Measurements from ENCODE around the gene FGFBP3.

FGFBP3 gene, protein sequence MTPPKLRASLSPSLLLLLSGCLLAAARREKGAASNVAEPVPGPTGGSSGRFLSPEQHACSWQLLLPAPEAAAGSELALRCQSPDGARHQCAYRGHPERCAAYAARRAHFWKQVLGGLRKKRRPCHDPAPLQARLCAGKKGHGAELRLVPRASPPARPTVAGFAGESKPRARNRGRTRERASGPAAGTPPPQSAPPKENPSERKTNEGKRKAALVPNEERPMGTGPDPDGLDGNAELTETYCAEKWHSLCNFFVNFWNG

DNA sequence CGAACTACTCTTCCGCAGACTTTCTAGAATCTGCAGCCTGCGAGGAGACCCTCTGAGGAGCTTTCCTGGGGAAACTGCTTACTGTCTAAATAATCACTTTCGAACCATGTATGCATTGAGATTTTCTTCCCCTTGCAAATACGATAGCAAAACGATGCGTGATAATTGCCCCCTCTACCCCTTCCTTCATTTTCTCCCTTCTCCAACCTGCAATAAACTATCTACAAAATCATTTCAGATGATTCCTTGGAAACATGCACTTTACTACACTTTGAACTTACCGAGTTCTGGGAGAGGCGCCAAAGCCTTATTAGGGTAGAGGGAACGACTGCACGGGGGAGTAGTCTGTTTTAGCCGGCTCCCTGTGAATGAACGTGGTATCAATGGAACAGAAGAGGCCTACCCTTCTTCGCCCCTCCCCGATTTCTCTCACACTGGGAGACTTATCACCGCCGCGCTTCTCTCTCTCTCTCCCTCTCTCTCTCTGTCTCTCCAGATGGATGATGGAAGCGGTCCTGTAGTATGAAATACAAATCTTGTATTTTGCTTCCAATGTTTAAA, at the start of gene FGFBP3:
Gene FGFBP3 (minus strand): TSS at position 370 of the 561 bp plus-strand sequence. CDS start 517 bp downstream, outside the sequence.
- peak; percentile 72 for DNase-seq

DNA sequence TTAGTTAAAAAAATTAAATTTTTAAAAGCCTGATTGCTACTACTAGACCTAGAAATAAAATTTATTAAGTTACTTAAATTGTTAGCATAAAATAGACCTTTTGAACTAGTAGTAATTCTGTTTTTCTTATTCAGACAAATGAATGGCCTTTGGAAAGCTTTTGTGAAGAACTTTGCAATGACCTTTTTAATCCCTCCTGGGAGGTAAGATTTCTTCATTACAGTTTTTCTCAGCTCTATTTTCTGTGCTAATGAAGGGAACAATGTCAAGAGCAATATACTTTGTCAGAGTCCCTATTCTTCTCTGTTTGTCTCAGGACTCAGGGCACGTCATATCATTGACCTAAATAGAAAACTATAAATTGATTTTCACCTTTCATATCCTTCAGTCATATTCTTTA, 47.8 kb upstream of the FGFBP3 start:
- DNase-seq: no peak

DNA sequence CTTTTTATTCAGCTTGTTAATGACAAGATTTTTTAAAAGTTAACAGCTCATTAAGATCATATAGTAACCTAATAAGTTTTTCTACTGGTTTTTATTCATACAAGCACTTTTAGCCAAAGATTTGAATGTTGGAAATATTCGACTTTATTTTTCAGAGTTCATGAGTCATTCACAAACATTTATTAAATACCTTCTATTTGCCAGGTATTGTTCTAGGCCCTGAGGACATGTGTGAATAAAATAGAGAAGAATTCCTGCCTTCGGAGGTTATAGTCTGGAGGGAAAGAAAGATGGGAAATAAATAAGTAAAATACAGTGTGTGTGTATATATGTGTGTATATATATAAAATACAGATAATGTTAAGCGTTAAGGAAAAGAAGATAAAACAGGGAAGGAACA, 45.8 kb upstream of the FGFBP3 start:
- DNase-seq: no peak

DNA sequence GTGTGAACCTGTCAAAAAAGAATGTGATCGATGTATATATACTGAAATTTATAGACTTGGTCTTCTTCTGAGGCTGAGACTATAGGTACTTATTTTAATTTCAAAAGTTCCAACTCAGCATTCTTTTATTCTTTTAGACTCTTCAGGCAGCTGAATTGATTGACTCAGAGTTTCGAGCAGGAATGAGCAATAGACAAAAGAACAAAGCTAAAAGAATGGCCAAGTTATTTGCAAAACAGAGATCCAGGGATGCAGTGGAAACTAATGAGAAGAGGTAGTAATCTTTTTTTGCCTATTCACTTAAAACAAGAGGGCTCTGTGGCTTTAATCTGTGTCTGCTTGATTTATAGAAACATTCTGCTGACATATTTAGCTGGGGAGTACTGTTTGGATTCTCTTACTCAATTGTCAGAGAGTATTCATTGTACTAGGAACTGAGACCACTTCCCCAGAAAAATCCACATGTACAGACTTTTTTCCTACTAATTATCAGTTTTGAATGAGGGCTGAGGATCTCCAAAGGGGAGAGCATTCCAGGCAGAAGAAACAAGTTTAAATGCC, 44.4 kb upstream of the FGFBP3 start:
- DNase-seq: no peak

DNA sequence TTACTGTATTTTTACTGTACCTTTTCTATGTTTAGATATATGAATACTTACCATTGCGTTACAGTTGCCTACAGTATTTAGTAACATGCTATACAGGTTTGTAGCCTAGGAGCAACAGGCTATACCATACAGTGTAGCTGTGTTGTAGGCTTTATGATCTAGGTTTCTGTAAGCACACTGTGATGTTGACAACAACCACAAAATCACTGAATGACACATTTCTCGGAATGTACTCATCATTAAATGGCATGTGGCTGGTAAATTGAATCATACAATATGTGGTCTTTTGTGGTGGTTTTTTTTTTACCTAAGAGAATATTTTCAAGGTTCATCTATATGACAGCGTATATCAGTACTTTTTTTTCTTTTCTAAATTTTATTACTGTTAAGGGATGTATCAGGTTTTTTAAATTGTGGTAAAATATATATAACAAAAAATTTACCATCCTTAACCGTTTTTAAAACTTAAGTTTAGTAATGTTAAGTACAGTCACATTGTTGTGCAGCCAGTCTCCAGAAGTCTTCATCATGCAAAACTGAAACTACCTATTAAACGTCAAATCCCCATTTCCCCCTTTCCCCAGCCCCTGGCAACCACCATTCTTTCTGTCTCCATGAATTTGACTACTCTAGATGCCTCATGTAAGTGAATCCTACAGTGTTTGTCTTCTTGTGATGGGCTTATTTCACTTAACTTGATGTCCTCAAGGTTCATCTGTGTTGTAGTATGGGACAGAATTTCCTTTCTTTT, 35.8 kb upstream of the FGFBP3 start:
- DNase-seq: no peak

DNA sequence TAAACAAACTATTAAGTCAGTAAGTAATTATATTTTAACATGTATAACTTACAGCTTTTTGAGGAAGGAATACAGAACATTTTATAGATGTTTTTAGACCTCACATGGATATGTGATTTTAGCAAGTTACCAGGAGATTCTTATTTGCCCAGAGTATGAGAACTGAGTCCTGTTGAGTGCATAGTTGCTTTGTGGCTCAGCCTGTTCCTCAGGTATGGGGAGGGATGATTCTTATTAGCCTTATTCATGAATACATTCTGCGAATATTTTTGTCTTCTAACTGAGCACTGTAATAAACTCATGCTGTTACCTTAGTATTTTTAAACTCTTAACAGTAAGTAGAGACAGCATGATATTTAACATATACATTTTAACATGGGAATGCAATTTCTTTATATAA, 32.1 kb upstream of the FGFBP3 start:
- no peak for DNase-seq

DNA sequence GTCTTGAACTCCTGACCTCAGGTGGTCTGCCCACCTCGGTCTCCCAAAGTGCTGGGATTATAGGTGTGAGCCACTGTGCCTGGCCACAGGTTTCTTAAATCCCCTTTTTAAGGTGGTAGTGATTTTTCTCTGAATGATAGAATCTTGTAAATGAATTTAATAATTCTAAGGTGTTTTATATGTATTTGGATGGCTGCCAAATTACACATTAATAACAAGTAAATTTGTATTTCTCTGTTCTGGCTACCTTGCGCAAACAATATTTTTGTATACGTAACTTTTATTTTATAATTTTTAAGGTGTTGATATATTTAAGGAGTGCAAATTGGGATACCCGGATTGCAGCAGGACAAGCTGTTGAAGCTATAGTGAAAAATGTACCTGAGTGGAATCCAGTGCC, 30.4 kb upstream of the FGFBP3 start:
- DNase-seq: no peak

DNA sequence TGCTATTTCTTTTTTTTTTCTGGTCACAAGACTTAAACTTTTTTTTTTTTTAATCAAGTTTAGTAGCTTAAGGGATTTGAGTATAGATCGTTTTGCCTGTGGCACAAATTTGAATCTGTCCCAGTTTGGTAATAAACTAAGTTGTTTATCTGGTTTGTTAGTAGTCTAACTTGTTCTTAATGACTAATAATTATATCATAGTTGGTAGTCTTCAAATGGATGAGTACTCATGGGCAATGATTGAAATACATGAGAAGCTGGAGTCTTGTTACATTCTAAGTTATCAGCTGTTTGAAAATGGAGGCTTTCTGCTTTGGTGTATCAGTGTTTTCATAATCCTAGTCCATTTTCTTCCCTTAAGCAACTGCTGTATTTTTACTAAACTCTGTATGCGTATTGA, 26.6 kb upstream of the FGFBP3 start:
- no peak for DNase-seq

DNA sequence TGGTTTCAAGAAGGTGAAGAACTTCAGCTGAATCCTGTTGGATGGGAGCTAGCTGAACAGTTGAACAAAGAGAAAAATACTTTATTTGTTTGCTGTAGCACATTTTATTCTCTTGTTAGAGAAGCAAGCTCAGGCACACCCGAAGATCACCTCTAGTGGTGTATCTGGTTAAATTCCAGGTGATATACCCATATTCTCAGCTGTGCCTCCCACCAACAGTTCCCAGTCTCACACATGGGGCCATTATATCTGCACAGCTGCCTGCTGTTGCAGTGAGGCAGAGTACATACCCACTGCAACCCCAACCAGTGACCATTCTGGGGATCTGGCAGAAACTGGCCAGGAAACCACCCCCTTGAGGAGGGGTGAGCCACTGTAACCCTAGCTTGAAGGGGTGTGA, 23.5 kb upstream of the FGFBP3 start:
- no peak for DNase-seq

DNA sequence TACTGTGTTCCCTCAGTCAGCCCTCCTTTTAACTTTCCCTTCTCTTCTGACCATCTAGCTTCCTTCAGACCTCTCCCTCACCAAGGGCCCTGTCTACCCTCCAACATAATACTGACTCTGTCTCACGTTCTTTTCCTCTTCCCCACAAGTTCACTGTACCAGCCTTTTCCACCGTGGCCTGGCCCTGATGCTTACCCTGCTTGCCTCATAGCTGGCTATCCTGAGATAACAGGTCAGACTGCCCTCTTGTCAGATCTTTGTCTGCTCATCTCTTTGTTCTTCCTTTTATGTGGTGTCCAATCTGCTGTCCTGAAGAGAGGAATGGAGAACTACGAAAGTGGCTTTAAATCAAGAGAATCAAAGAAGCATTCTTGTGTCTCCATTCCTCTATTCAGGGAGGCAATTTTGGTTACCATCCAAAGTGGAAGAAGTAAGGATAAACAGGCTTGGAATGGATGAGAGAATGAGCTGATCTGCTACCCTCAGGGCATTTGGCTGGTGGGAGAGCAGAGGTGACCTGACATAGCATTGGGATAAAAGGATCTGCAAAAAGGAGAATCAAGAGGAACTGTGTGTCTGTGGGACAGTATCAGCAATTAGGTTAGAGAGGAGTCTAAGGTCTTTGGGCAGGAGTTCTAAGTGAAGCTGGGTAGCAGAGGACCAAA, 22.4 kb upstream of the FGFBP3 start:
- no peak for DNase-seq

DNA sequence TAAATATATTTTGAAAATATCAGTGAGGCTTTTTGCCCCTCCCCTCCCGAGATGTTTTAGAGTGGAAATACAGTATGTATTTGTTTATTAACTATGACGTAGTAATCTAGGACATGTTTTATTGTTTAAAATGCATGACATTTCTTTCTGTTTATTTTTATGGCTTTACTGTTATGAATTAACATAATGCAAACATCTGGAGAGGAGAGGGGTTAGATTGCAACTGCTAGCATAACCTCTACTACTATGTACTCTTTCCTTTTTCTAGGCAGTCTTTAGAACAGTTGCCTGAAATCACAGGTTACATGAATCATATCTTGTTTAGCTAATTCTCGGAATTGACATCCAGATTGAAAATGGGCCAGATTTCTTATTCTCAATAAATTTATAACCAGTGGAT, 21.7 kb upstream of the FGFBP3 start:
- no peak for DNase-seq

DNA sequence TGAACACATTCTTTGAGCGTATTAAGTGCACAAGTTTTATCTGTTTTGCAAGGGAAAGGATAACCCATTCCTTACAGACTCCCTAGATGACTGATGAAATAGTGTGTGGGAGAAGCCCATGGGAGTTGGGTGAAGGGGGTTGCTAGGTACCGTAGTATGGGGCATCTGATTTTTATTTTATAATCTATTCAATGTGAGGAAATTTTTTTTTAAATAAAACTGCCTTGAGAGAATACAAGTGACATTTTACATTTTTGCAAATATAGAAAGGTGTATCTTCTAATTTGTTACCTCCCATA, 15.7 kb upstream of the FGFBP3 start:
- DNase-seq: no peak

DNA sequence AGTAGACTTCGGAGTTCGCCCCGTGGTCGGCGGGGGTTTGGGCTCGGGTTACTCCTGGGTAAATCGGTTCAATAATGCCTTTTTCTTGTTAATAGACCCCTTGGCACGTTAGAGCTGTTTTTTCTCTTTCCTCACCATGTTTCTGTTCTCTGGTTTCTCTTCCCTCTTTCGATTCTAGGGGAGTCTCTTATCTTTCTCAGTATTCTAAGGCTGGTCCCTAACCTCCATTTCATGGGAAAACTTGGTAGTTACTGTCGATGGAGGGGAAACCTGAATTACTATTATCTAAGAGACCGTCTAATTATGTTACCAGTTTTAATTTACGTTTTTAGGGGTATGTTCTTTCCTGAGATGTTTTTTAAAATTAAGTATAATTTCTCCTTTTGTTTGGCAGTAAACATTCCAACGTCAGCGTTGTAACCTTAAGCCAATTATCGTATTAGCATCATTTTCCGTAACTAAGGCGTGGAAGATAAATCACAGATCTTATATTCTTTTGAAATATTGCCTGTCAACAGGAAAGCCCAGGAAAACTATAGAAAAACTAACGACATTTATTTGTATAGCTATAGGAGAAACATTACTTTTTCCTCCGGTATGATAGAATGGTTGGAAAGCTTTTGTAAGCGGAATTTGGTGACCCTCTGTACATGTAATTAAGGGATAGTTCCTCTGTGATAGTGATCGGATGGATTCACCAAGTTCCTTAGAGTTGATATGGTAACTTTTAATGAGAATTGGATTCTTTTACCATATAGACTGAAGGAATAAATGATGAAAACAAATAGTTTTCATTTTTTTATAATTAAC, 15.1 kb upstream of the FGFBP3 start:
- no peak for DNase-seq

DNA sequence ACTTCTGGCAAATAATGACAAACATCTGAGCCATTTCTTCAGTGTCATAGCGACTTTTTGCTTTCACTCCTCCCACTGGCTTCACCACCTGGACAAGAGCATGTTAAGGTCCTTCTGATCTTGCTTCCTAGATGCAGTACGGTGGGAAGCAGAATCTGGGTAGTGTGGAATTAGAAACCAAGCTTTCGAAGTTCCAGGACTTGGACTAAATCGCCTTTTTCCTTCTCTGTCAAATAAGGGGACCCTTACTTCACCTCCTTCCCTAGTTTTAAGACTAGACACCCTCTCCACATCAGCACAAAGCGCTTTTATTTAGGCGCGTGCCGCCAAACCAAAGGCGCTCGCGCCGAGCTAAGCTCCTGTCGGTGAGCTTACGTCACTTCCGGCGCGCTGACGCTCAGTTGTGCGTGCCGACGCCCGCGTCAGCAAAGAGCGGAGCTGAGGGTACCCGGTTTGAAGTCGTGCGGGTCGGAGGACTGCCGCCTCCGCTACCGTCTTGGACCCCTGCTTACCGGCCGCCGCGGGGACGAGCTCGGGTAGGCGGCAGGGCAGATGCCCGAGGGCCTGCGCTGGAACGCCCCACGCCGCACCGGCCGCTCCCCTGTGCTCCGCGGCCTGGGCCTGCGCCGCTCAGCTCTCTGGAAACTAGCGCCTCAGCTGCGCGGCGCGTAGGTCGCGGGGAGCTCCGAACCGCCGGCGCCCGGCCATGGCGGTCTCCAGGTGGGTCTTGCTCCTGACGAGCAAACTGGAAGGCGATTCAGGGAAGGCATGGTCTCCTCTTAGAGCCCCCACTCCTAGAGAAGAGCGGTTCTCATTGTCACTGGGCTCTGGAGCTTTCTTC, 14.3 kb upstream of the FGFBP3 start, which contains the start of gene BTAF1:
Gene BTAF1 (plus strand): TSS at position 400 of the 841 bp plus-strand sequence. CDS start 307 bp downstream, at position 707.
- DNase-seq: peak; percentile 88

DNA sequence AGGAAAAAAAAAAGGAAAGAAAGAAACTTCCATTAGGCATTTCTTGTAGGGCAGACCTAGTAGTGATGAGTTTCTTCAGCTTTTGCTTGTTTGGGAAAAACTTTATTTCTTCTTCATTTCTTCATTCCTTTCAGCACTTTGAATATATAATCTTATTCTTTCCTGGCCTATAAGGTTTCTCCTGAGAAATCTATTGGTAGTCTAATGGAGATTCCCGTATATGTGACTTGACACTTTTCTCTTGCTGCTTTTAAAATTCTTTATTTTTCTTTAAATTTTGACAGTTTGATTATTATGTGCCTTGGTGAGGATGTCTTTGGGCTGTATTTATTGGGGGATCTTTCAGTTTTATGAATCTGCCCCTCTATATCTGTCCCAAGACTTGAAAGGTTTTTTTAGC, 10.4 kb upstream of the FGFBP3 start:
- DNase-seq: no peak

DNA sequence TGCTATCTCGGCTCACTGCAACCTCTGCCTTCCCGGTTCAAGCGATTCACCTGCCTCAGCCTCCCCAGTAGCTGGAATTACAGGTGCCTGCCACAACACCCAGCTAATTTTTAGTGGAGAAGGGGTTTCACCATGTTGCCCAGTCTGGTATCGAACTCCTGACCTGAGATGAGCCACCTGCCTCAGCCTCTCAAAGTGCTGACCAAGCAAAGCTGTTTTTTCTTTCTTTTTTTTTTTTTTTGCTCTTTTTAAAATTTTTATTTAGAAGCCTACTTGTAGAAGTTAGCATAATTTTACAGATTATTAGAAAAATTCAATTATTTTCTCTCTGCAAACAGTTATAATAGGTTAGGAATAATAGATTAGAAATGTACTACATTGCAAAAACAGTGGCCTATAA, 1.2 kb upstream of the FGFBP3 start:
- DNase-seq: no peak

DNA sequence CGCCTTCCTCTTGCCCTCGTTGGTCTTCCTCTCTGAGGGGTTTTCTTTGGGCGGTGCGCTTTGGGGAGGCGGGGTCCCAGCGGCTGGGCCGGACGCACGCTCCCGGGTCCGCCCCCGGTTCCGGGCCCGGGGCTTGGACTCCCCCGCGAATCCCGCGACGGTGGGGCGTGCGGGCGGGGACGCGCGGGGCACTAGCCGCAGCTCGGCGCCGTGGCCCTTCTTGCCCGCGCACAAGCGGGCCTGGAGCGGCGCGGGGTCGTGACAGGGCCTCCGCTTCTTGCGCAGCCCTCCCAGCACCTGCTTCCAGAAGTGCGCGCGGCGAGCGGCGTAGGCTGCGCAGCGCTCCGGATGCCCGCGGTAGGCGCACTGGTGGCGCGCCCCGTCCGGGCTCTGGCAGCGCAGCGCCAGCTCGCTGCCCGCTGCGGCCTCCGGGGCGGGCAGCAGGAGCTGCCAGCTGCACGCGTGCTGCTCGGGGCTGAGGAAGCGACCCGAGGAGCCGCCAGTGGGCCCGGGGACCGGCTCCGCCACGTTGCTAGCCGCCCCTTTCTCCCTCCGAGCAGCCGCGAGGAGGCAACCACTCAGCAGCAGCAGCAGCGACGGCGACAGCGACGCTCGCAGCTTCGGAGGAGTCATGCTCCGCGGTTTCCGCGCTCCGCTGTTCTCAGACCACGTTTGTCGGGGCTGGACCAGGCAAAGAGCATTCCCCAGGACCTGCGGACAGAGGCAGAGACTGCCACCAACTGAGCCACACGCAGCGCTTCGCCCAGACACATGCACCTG, 759 bp downstream of the FGFBP3 start:
- peak; percentile 63 for DNase-seq

DNA sequence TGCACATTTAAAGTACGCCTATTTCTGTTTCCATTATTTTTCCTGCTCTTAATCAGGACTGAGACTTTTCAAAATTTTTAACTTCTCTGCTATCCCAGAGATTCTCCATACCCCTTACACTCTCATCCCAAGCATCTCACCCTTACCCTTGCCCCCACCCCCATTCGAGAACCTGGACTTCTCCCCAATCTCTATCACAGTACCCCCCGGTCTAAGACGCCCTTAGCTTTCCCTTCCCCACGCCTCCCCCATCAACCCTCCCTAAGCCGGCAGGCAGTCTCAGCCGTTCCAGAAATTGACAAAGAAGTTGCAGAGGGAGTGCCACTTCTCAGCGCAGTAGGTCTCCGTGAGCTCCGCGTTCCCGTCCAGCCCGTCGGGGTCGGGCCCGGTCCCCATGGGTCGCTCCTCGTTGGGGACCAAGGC, 1.4 kb downstream of the FGFBP3 start:
- DNase-seq: no peak

DNA sequence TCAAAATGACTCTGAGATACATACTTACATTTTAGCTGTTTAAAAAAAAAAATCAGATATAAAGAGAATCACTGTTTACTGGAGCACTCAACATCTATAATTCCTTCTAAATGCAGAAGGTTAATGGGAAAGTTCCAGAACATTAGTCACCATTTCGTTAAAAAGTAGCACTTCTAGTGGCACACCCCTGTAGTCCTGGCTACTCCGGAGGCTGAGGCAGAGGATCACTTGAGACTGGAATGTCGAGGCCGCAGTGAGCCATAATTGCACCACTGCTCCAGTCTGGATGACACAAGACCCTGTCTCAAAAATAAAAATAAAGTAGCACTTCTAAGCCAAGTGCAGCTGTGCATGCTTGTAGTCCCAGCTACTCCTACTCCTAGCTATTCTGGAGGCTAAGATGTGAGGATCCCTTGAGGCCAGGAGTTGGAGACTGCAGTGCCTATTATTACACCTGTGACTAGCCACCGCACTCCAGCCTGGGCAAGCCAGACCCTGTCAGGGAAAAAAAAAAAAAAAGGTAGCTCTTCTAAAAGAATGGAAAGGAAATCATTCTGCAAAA, 2.2 kb downstream of the FGFBP3 start:
- no peak for DNase-seq

All from NCI-H1105 (cell line).